Measurements from ENCODE around the gene DOP1B. TPM values are rescaled to one million over a fixed set of nuclear protein-coding genes. Genes with fewer than 3 reads are reported as not detected.

The DOP1B gene
- total RNA-seq, 1 experiment from 2014 or later = 8.7 TPM

DNA sequence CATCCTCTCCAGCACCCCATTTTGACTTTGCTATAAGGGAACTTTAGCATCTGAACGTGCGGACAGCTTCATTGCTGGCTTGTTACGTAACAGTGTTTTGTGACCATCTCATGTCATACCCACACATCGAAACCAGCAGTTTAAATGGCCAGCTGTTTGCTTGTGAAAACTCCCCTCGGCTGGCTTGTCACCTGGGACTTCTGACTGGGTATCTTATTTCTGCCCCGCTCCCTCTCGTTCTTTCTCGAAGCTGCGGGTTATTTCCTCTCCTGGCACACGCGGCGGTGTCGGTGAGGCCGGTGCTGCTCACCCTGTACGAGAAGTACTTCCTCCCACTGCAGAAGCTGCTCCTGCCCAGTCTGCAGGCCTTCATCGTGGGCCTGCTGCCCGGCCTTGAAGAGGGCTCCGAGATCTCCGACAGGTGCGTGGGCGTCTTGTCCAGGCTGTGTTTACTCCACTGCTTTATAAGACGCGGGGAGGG lies 43.5 kb downstream of the DOP1B start:
- no peaks in the 10 kb centered on the region for H3K79me1 ChIP-seq (ENCODE audit: insufficient read depth, low read depth, low read length, poor library complexity, severe bottlenecking)
- H3K4me1 ChIP-seq (ENCODE audit: insufficient read depth, low read length) = no peaks in the 10 kb centered on the region
- H2BK15ac ChIP-seq (ENCODE audit: low read depth, low read length) = no peak overlapping the region
- no peak overlapping the region for H2BK12ac ChIP-seq (ENCODE audit: insufficient read length, low read depth, low read length)
- no peak overlapping the region for H4K91ac ChIP-seq (ENCODE audit: insufficient read length, low read depth, low read length)
- H3K9me3 ChIP-seq (ENCODE audit: control insufficient read depth, low read depth, low read length) = no peaks in the 10 kb centered on the region
- no peak overlapping the region for H3K56ac ChIP-seq (ENCODE audit: insufficient read length, low read depth, low read length)
- no peak overlapping the region for H2AFZ ChIP-seq (ENCODE audit: low read length)
- no peak overlapping the region for H3K18ac ChIP-seq (ENCODE audit: insufficient read length, low read depth, low read length)
- no peak overlapping the region for H3K4ac ChIP-seq (ENCODE audit: low read depth, low read length)
- Mint-ChIP-seq H3K27ac (no peak overlapping the region; a peak in 1 of 7 replicates), H3K9me3 (no peaks in the 10 kb centered on the region), H3K4me1 (peaks cover 0 to 13% of the 10 kb centered on the region in 2 experiments; a peak in 2 of 4 replicates), H3K27me3 (ENCODE audit: low read depth) (no peaks in the 10 kb centered on the region), H3K4me3 (no peak overlapping the region), H3K36me3 (ENCODE audit: insufficient read depth in 1 of 3, low read depth in 3 of 3) (peaks cover 0 to 12% (median 0%) of the 10 kb centered on the region in 3 experiments; a peak in 1 of 7 replicates)
- H3K23me2 ChIP-seq (ENCODE audit: insufficient read length, low read depth, low read length, poor library complexity, severe bottlenecking) = no peaks in the 10 kb centered on the region
- TF ChIP-seq, protein P1, sequence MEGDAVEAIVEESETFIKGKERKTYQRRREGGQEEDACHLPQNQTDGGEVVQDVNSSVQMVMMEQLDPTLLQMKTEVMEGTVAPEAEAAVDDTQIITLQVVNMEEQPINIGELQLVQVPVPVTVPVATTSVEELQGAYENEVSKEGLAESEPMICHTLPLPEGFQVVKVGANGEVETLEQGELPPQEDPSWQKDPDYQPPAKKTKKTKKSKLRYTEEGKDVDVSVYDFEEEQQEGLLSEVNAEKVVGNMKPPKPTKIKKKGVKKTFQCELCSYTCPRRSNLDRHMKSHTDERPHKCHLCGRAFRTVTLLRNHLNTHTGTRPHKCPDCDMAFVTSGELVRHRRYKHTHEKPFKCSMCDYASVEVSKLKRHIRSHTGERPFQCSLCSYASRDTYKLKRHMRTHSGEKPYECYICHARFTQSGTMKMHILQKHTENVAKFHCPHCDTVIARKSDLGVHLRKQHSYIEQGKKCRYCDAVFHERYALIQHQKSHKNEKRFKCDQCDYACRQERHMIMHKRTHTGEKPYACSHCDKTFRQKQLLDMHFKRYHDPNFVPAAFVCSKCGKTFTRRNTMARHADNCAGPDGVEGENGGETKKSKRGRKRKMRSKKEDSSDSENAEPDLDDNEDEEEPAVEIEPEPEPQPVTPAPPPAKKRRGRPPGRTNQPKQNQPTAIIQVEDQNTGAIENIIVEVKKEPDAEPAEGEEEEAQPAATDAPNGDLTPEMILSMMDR (conservative IDR thresholded peaks at IDR 0.05) = no peak
- no peaks in the 10 kb centered on the region for H3K79me2 ChIP-seq (ENCODE audit: insufficient read depth, low read length)
- H4K8ac ChIP-seq (replicated peaks; ENCODE audit: insufficient read length, low read depth, low read length) = no peak overlapping the region
- WGBS (ENCODE audit: extremely low coverage, insufficient read length, low lambda C conversion rate) = no CpG with 5 or more reads among the region's 23 CpGs
- H3K4me2 ChIP-seq (ENCODE audit: insufficient read depth, insufficient read length, low read length) = no peak overlapping the region
- H3K23ac ChIP-seq (ENCODE audit: insufficient read length, low read depth, low read length) = no peak overlapping the region
- no peak for DNase-seq
- no peaks in the 10 kb centered on the region for H3K27me3 ChIP-seq (ENCODE audit: insufficient read depth, low read length)
- no peak overlapping the region for H2BK5ac ChIP-seq (ENCODE audit: insufficient read length, low read length)
- H2BK120ac ChIP-seq (ENCODE audit: low read depth, low read length, poor library complexity, severe bottlenecking) = no peak overlapping the region
- H4K5ac ChIP-seq (ENCODE audit: insufficient read length, low read depth, low read length) = no peak overlapping the region
- no peaks in the 10 kb centered on the region for H4K20me1 ChIP-seq (ENCODE audit: control insufficient read depth, insufficient read depth, insufficient read length)
- H3T11ph ChIP-seq (ENCODE audit: low read length) = no peak overlapping the region
- H2BK20ac ChIP-seq (ENCODE audit: low read depth, low read length, poor library complexity, severe bottlenecking) = no peak overlapping the region
- H2AK5ac ChIP-seq (ENCODE audit: insufficient read length, low read length) = no peak overlapping the region
- H3K9ac ChIP-seq (ENCODE audit: extremely low read depth, insufficient read length, low read length) = no peak overlapping the region
- H3K27ac ChIP-seq (ENCODE audit: insufficient read length, low read depth, low read length) = no peak overlapping the region
- no peak overlapping the region for H3K14ac ChIP-seq (ENCODE audit: insufficient read depth, low read length)
